Measurements from ENCODE around the gene ANKRD10. TPM values are rescaled to one million over a fixed set of nuclear protein-coding genes. Genes with fewer than 3 reads are reported as not detected.
"Not testable (repeated sequence)": the region's sequence is repeated elsewhere in the genome, so short reads cannot be mapped to it uniquely, and the experiment has no call there.

Gene ANKRD10
- 45.2 TPM for total RNA-seq

GRCh38 chr13:110915057-110915873, at the start of gene ANKRD10:
TSS of gene ANKRD10 (minus strand) at chr13:110915069. CDS start at chr13:110914934, 135 bp downstream.
- ATAC-seq = peak; percentile 85
- DNase-seq (ENCODE audit: low spot score) = peak; percentile 100

GRCh38 chr13:110964229-110965037, 49.6 kb upstream of the ANKRD10 start:
- no peak for ATAC-seq
- no peak for DNase-seq (ENCODE audit: low spot score)

- DNase-seq (ENCODE audit: low spot score) = no peak
- no peak for ATAC-seq
Observed at GRCh38 chr13:110963554-110963970, 48.7 kb upstream of the ANKRD10 start.

- no peak for DNase-seq (ENCODE audit: low spot score)
- no peak for ATAC-seq
Observed at GRCh38 chr13:110961959-110962358, 47.1 kb upstream of the ANKRD10 start.

GRCh38 chr13:110960204-110960603, 45.3 kb upstream of the ANKRD10 start:
- DNase-seq (ENCODE audit: low spot score) (no peak), ATAC-seq (no peak)

- DNase-seq (ENCODE audit: low spot score) = no peak
- ATAC-seq = no peak
Observed at GRCh38 chr13:110957931-110958330, 43.1 kb upstream of the ANKRD10 start.

GRCh38 chr13:110957181-110957884, 42.5 kb upstream of the ANKRD10 start:
- ATAC-seq (no peak), DNase-seq (ENCODE audit: low spot score) (no peak)

- not testable (repeated sequence) for ATAC-seq; DNase-seq (ENCODE audit: low spot score)
Observed at GRCh38 chr13:110956216-110956615, 41.3 kb upstream of the ANKRD10 start.

- not testable (repeated sequence) for ATAC-seq; DNase-seq (ENCODE audit: low spot score)
Observed at GRCh38 chr13:110955608-110956007, 40.7 kb upstream of the ANKRD10 start.

- ATAC-seq; DNase-seq (ENCODE audit: low spot score): not testable (repeated sequence)
Observed at GRCh38 chr13:110955072-110955503, 40.2 kb upstream of the ANKRD10 start.

GRCh38 chr13:110954533-110954920, 39.7 kb upstream of the ANKRD10 start:
- not testable (repeated sequence) for DNase-seq (ENCODE audit: low spot score); ATAC-seq

GRCh38 chr13:110953833-110954532, 39.1 kb upstream of the ANKRD10 start:
- DNase-seq (ENCODE audit: low spot score) (no peak), ATAC-seq (no peak)

GRCh38 chr13:110953416-110953815, 38.5 kb upstream of the ANKRD10 start:
- no peak for ATAC-seq

GRCh38 chr13:110952135-110952534, 37.3 kb upstream of the ANKRD10 start:
- not testable (repeated sequence) for DNase-seq (ENCODE audit: low spot score); ATAC-seq

More at GRCh38 chr13:110953416-110953815, 38.5 kb upstream of the ANKRD10 start:
- no peak for DNase-seq (ENCODE audit: low spot score)

- ATAC-seq (no peak), DNase-seq (ENCODE audit: low spot score) (no peak)
Observed at GRCh38 chr13:110950819-110951570, 36.1 kb upstream of the ANKRD10 start.

- no peak for DNase-seq (ENCODE audit: low spot score)
- ATAC-seq = no peak
Observed at GRCh38 chr13:110950356-110950755, 35.5 kb upstream of the ANKRD10 start.

GRCh38 chr13:110949628-110950027, 34.8 kb upstream of the ANKRD10 start:
- DNase-seq (ENCODE audit: low spot score) (no peak), ATAC-seq (no peak)

- no peak for DNase-seq (ENCODE audit: low spot score)
- no peak for ATAC-seq
Observed at GRCh38 chr13:110949116-110949515, 34.2 kb upstream of the ANKRD10 start.

GRCh38 chr13:110947338-110947737, 32.5 kb upstream of the ANKRD10 start:
- not testable (repeated sequence) for ATAC-seq; DNase-seq (ENCODE audit: low spot score)

Data from left lobe of liver (tissue), 2 donors.